ENCODE results near the gene GPATCH1. TPM values are rescaled to one million over a fixed set of nuclear protein-coding genes. Genes with fewer than 3 reads are reported as not detected.

The GPATCH1 gene
- total RNA-seq, 1 experiment from 2014 or later = 7.8 TPM

- H3K27me3 ChIP-seq (ENCODE audit: insufficient read depth, low read length) = no peaks in the 10 kb centered on the region
- H3K79me2 ChIP-seq (ENCODE audit: insufficient read depth, low read length) = peaks cover 23% of the 10 kb centered on the region
- BruUV-seq (replicated peaks) = no TSS peak
- H3K4me3 ChIP-seq (replicated peaks in 1 of 2; ENCODE audit: low read depth in 1 of 2, low read length in 2 of 2) = no peak overlapping the region
- H3K9me2 ChIP-seq (ENCODE audit: insufficient read depth) = no peaks in the 10 kb centered on the region
- POLR2A ChIA-PET = interaction anchor here (0.6 to 1.2 kb wide), 2 partner anchors 11 to 18 kb away, joined by 3 to 4 read pairs; no protein-coding TSS in a partner anchor
- CTCF ChIA-PET = no interaction called here
- TF ChIP-seq SP1 (IDR thresholded peaks at IDR 0.05; ENCODE audit: low read depth) (no peak), ZBTB33 (IDR thresholded peaks at IDR 0.05; ENCODE audit: extremely low read depth, insufficient replicate concordance, low read length) (no peak), TCF7L2 (IDR thresholded peaks at IDR 0.05; ENCODE audit: borderline replicate concordance, extremely low read depth, insufficient read depth, insufficient read length) (no peak), CEBPB (IDR thresholded peaks at IDR 0.05; ENCODE audit: low read depth) (no peak), ZFX (IDR thresholded peaks at IDR 0.05) (no peak), SIN3A (IDR thresholded peaks at IDR 0.05; ENCODE audit: low read depth) (no peak), EGR1 (IDR thresholded peaks at IDR 0.05; ENCODE audit: low read depth) (no peak), POLR2A (IDR thresholded peaks at IDR 0.05; ENCODE audit: borderline replicate concordance, extremely low read depth, insufficient read depth, insufficient read length) (no peak), YY1 (IDR thresholded peaks at IDR 0.05; ENCODE audit: extremely low read depth, insufficient replicate concordance, low read depth, low read length) (no peak), REST (IDR thresholded peaks at IDR 0.05; ENCODE audit: low read depth) (no peak), EZH2 (IDR thresholded peaks at IDR 0.05) (no peak), ATF3 (IDR thresholded peaks at IDR 0.05) (no peak), JUND (IDR thresholded peaks at IDR 0.05) (no peak)
- ATAC-seq (no peak), DNase-seq (ENCODE audit: low read depth, low spot score) (no peak)
- H3K27ac ChIP-seq (ENCODE audit: low read depth, low read length) = no peak overlapping the region
- H3K4me1 ChIP-seq (ENCODE audit: control insufficient read depth in 1 of 2, insufficient read depth in 2 of 2, low read length in 2 of 2) = peaks cover 30 to 54% of the 10 kb centered on the region in 2 experiments
- H2AFZ ChIP-seq (ENCODE audit: low read depth, low read length, poor library complexity, severe bottlenecking) = no peak overlapping the region
- H3K9me3 ChIP-seq (ENCODE audit: control insufficient read depth in 1 of 2, insufficient read depth in 1 of 2, low read depth in 1 of 2, low read length in 2 of 2) = no peaks in the 10 kb centered on the region
- no peaks in the 10 kb centered on the region; the same call in 1 of the 2 replicates for H4K20me1 ChIP-seq (ENCODE audit: insufficient read depth)
- intact Hi-C loops (cut with micrococcal nuclease) = no loop called here
- no peak overlapping the region for H3K4me2 ChIP-seq (ENCODE audit: low read length)
- no peak overlapping the region for H3K9ac ChIP-seq (ENCODE audit: low read length)
- RAD21 ChIA-PET (ENCODE audit: low non-redundant PET in 1 of 2, low total read pairs in 2 of 2, uncharacterized antibody in 2 of 2, unreplicated experiment in 2 of 2) = no interaction called here
- no peaks in the 10 kb centered on the region for H3K36me3 ChIP-seq (ENCODE audit: control insufficient read depth in 1 of 2, insufficient read depth in 2 of 2, low read length in 2 of 2)
Measured at GRCh38 chr19:33067121-33067520, 13.9 kb upstream of the GPATCH1 start.
